Thyroid gland (tissue), 4 donors: ENCODE measurements around the gene CREB5.

Experiments used
- POLR2A ChIP-seq, 2 donors: fragments of 450-650 bp; IDR thresholded peaks; one replicate each; pipeline ENCODE4 v1.6.1; 2017; ENCODE audit warnings: antibody characterized with exemption in 2 of 2, mild to moderate bottlenecking in 2 of 2, moderate library complexity in 1 of 2
- TF ChIP-seq, protein P1 (sequence below), 6 experiments: fragments of 200-600 bp in 3 of 6; fragments of 450-650 bp in 3 of 6; sonication (generic) in 3 of 6; IDR thresholded peaks; one replicate each; pipeline ENCODE4 v1.5.1; 2016 to 2019; ENCODE audit warnings: antibody characterized with exemption in 6 of 6, mild to moderate bottlenecking in 2 of 6, inconsistent platforms in 1 of 6, moderate library complexity in 1 of 6

DNA sequence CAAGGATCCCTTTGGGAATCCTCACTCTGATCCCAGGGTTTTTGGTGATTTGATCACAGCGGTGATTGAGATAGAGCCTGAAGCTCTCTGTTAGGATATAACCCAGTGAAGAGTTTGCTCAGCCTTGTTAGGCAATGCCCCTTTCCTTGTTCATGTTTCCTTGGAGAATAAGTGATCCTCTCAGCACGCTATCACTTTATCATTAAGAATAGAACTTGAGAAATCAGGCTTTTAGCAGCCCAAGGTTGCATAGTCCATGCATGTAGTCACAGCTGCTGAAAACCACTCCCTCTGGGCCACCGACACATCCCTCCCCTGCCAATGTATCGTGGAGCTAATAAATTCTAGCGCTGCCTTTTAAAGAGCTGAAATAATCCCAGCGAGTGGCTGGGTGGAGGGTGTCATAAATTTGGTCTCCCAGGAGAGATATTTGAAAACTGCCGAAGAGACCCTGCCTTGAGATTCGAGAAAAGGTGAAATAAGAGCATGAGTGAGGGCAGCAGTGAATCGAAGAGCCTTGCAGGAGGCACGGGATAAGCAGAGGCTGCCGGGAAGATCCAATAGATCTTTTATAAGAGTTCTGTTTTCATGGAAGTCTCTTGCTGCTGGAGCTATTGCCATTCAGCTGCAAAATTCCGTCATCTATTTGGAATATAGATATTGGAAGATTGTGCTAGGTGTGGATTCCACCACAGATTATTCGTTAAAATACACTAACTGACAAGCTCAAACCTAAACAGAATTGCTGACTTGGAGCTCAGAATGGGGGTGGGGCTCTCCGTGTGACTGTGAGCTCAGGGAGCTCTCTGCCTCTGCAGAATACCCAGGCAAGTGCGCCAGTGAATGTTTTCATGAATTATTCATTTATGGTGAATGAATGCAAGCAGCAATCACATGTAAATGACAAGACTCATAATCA is 296.0 kb downstream of the CREB5 start:
- TF ChIP-seq, protein P1, sequence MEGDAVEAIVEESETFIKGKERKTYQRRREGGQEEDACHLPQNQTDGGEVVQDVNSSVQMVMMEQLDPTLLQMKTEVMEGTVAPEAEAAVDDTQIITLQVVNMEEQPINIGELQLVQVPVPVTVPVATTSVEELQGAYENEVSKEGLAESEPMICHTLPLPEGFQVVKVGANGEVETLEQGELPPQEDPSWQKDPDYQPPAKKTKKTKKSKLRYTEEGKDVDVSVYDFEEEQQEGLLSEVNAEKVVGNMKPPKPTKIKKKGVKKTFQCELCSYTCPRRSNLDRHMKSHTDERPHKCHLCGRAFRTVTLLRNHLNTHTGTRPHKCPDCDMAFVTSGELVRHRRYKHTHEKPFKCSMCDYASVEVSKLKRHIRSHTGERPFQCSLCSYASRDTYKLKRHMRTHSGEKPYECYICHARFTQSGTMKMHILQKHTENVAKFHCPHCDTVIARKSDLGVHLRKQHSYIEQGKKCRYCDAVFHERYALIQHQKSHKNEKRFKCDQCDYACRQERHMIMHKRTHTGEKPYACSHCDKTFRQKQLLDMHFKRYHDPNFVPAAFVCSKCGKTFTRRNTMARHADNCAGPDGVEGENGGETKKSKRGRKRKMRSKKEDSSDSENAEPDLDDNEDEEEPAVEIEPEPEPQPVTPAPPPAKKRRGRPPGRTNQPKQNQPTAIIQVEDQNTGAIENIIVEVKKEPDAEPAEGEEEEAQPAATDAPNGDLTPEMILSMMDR (IDR thresholded peaks at IDR 0.05), result no peak
- no peak for TF ChIP-seq POLR2A (IDR thresholded peaks at IDR 0.05)
